H1 (cell line): ENCODE measurements around the gene DENND11. TPM values are rescaled to one million over a fixed set of nuclear protein-coding genes. Genes with fewer than 3 reads are reported as not detected.

Experiments
- CTCF ChIA-PET: fragments of 300-600 bp; sonication (Branson Sonifier 250); formaldehyde crosslinking; loops from one replicate; lab custom pipeline; 2021; ENCODE audit not compliant: partially characterized antibody; lab: Charles Lee
- POLR2A ChIA-PET: fragments of 300-600 bp; sonication (Branson Sonifier 250); formaldehyde crosslinking; loops from one replicate; lab custom pipeline; 2021; ENCODE audit warnings: inconsistent platforms; ENCODE audit not compliant: partially characterized antibody; lab: Charles Lee
- DNase-seq, 2 experiments: peaks; one replicate each; pipeline versions ENCODE4 v3.0.0 to v3.0.0-alpha.2; 2010 to 2022; ENCODE audit warnings: low spot score in 2 of 2, low read depth in 1 of 2, mixed read lengths in 1 of 2
- FAIRE-seq: peaks from 2 replicates; lab custom pipeline; 2011; peaks lifted over from hg19 to GRCh38; lab: Jason Lieb, UNC
- H2AFZ ChIP-seq: 2 replicates; pipeline ENCODE4 v1.8.1; 2012; ENCODE audit warnings: low read length, inconsistent platforms
- H2AK5ac ChIP-seq: 2 replicates; pipeline ENCODE4 v1.6.1; 2013; ENCODE audit warnings: low read depth, low read length
- H2BK120ac ChIP-seq: replicated peaks from 2 replicates; pipeline ENCODE3; 2013; ENCODE audit warnings: low read depth, low read length, inconsistent platforms
- H2BK12ac ChIP-seq: 2 replicates; pipeline ENCODE4 v1.6.1; 2013; ENCODE audit warnings: low read depth, low read length
- H2BK15ac ChIP-seq: 2 replicates; pipeline ENCODE4 v1.6.1; 2013; ENCODE audit warnings: low read length
- H2BK20ac ChIP-seq: 2 replicates; pipeline ENCODE4 v1.6.1; 2013; ENCODE audit warnings: low read length
- H2BK5ac ChIP-seq: 2 replicates; pipeline ENCODE4 v1.6.1; 2013; ENCODE audit warnings: low read depth, low read length
- H3K14ac ChIP-seq: 2 replicates; pipeline ENCODE4 v1.6.1; 2013; ENCODE audit warnings: inconsistent platforms; ENCODE audit not compliant: insufficient read length
- H3K18ac ChIP-seq: 2 replicates; pipeline ENCODE4 v1.6.1; 2013; ENCODE audit warnings: low read length; ENCODE audit errors: extremely low read depth
- H3K23ac ChIP-seq: 2 replicates; pipeline ENCODE4 v1.6.1; 2013; ENCODE audit warnings: inconsistent platforms; ENCODE audit not compliant: insufficient read length
- H3K23me2 ChIP-seq: 2 replicates; pipeline ENCODE4 v1.6.1; 2013; ENCODE audit warnings: low read depth, low read length
- H3K27ac ChIP-seq: 2 replicates; pipeline ENCODE4 v1.6.1; 2011; ENCODE audit warnings: low read depth, low read length, inconsistent platforms
- H3K27me3 ChIP-seq, 4 experiments: replicated peaks in 1 of 4; 1 replicate in 1 of 4; 2 replicates in 3 of 4; pipeline versions ENCODE4 v1.6.1 to v1.8.1; 2011 to 2013; ENCODE audit warnings: low read length in 3 of 4, mild to moderate bottlenecking in 3 of 4, inconsistent platforms in 2 of 4, mixed read lengths in 2 of 4, moderate library complexity in 1 of 4; ENCODE audit not compliant: control insufficient read depth in 3 of 4, insufficient read depth in 3 of 4; ENCODE audit errors: extremely low read depth in 1 of 4
- H3K36me3 ChIP-seq, 4 experiments: 2 replicates each; pipeline versions ENCODE4 v1.6.1 to v1.8.1; 2011 to 2013; ENCODE audit warnings: mild to moderate bottlenecking in 4 of 4, low read length in 3 of 4, moderate library complexity in 2 of 4, control low read depth in 1 of 4, inconsistent platforms in 1 of 4; ENCODE audit not compliant: insufficient read depth in 4 of 4, control insufficient read depth in 2 of 4
- H3K4ac ChIP-seq: replicated peaks from 2 replicates; pipeline ENCODE3; 2013; ENCODE audit warnings: low read length, low read depth, mixed read lengths, inconsistent platforms; ENCODE audit not compliant: insufficient read length
- H3K4me1 ChIP-seq, 4 experiments: replicated peaks in 1 of 4; 1 replicate in 1 of 4; 2 replicates in 3 of 4; pipeline versions ENCODE4 v1.6.1 to v1.8.1; 2011 to 2013; ENCODE audit warnings: low read length in 3 of 4, inconsistent platforms in 2 of 4, mixed read lengths in 1 of 4; ENCODE audit not compliant: insufficient read depth in 4 of 4, control insufficient read depth in 3 of 4
- H3K4me2 ChIP-seq, 2 experiments: 2 replicates each; pipeline versions ENCODE4 v1.6.1 to v1.8.1; 2011 to 2013; ENCODE audit warnings: low read depth in 2 of 2, low read length in 2 of 2, control low read depth in 1 of 2, inconsistent platforms in 1 of 2, mild to moderate bottlenecking in 1 of 2; ENCODE audit not compliant: insufficient read depth in 1 of 2
- H3K4me3 ChIP-seq, 4 experiments: fragments of 200-600, 300-600 bp in 1 of 4; sonication (generic), shearing (Covaris generic), sonication (Bioruptor Twin) in 1 of 4; 2 replicates each; pipeline versions ENCODE4 v1.5.1 to v1.8.1; 2011 to 2016; ENCODE audit warnings: low read length in 4 of 4, low read depth in 3 of 4, control low read depth in 2 of 4, inconsistent platforms in 2 of 4, mild to moderate bottlenecking in 2 of 4, mixed read lengths in 1 of 4, moderate library complexity in 1 of 4; ENCODE audit not compliant: insufficient read depth in 2 of 4; ENCODE audit errors: extremely low read depth in 1 of 4
- H3K56ac ChIP-seq: replicated peaks from 2 replicates; pipeline ENCODE3; 2013; ENCODE audit warnings: low read depth, mild to moderate bottlenecking, mixed read lengths, low read length, inconsistent platforms; ENCODE audit not compliant: insufficient read length
- H3K79me1 ChIP-seq: 2 replicates; pipeline ENCODE4 v1.6.1; 2013; ENCODE audit warnings: low read depth, low read length, control low read depth
- H3K79me2 ChIP-seq, 2 experiments: 2 replicates each; pipeline versions ENCODE4 v1.6.1 to v1.8.1; 2012 to 2013; ENCODE audit warnings: low read length in 2 of 2, mild to moderate bottlenecking in 2 of 2, inconsistent platforms in 1 of 2; ENCODE audit not compliant: insufficient read depth in 2 of 2, control insufficient read depth in 1 of 2
- H3K9ac ChIP-seq, 4 experiments: replicated peaks in 1 of 4; 1 replicate in 1 of 4; 2 replicates in 3 of 4; pipeline versions ENCODE4 v1.6.1 to v1.8.1; 2011 to 2013; ENCODE audit warnings: low read depth in 3 of 4, low read length in 3 of 4, control low read depth in 2 of 4, mild to moderate bottlenecking in 2 of 4, moderate library complexity in 2 of 4, inconsistent platforms in 1 of 4; ENCODE audit errors: extremely low read depth in 1 of 4
- H3K9me3 ChIP-seq, 2 experiments: 2 replicates each; pipeline versions ENCODE4 v1.6.1 to v1.8.1; 2012 to 2013; ENCODE audit warnings: mild to moderate bottlenecking in 2 of 2, moderate library complexity in 2 of 2, control low read depth in 1 of 2, inconsistent platforms in 1 of 2, low read depth in 1 of 2, low read length in 1 of 2, mixed read lengths in 1 of 2; ENCODE audit not compliant: insufficient read depth in 2 of 2
- H4K20me1 ChIP-seq, 2 experiments: replicated peaks in 1 of 2; 2 replicates each; pipeline versions ENCODE3 to v1.8.1; 2011 to 2013; ENCODE audit warnings: inconsistent platforms in 2 of 2, low read length in 2 of 2, mild to moderate bottlenecking in 1 of 2; ENCODE audit not compliant: insufficient read depth in 2 of 2, control insufficient read depth in 1 of 2
- H4K5ac ChIP-seq: 2 replicates; pipeline ENCODE4 v1.6.1; 2013; ENCODE audit warnings: low read length, low read depth, mixed read lengths, inconsistent platforms; ENCODE audit not compliant: insufficient read length
- H4K8ac ChIP-seq: 2 replicates; pipeline ENCODE4 v1.8.0; 2013; ENCODE audit warnings: mild to moderate bottlenecking, moderate library complexity, low read length, inconsistent platforms; ENCODE audit not compliant: insufficient read depth; ENCODE audit errors: extremely low read depth
- H4K91ac ChIP-seq: replicated peaks from 2 replicates; pipeline ENCODE3; 2013; ENCODE audit warnings: low read length, mixed read lengths, inconsistent platforms; ENCODE audit not compliant: insufficient read length
- BACH1 ChIP-seq: IDR thresholded peaks from 2 replicates; pipeline ENCODE4 v1.6.1; 2012; ENCODE audit warnings: low read length, improper control_type of control experiment
- CEBPB ChIP-seq: IDR thresholded peaks from 2 replicates; pipeline ENCODE4 v1.6.1; 2012; ENCODE audit warnings: low read depth, low read length
- CHD1 ChIP-seq: IDR thresholded peaks from 2 replicates; pipeline ENCODE4 v1.6.1; 2012; ENCODE audit warnings: low read depth, low read length, improper control_type of control experiment
- JUND ChIP-seq: IDR thresholded peaks from 2 replicates; pipeline ENCODE4 v1.6.1; 2011; ENCODE audit warnings: mild to moderate bottlenecking, improper control_type of control experiment, low read length
- KDM1A ChIP-seq: fragments of 200-600, 300-600 bp; sonication (generic); IDR thresholded peaks from 2 replicates; pipeline ENCODE4 v1.7.1; 2016; ENCODE audit warnings: mild to moderate bottlenecking, low read length, borderline replicate concordance
- NRF1 ChIP-seq: IDR thresholded peaks from 2 replicates; pipeline ENCODE4 v1.6.1; 2011; ENCODE audit warnings: mild to moderate bottlenecking, low read depth, low read length, improper control_type of control experiment
- PHF8 ChIP-seq: fragments of 200-600 bp; sonication (generic); conservative IDR thresholded peaks from 2 replicates; pipeline ENCODE4 v1.7.1; 2012; ENCODE audit warnings: low read depth, mild to moderate bottlenecking, inconsistent platforms, low read length, moderate library complexity
- POLR2AphosphoS5 ChIP-seq: IDR thresholded peaks from 2 replicates; pipeline ENCODE4 v1.6.1; 2011; ENCODE audit warnings: low read depth, low read length
- RNF2 ChIP-seq: fragments of 200-900, 300-1000 bp; sonication (generic); IDR thresholded peaks from 2 replicates; pipeline ENCODE4 v1.7.1; 2016; ENCODE audit warnings: borderline replicate concordance, low read depth, mild to moderate bottlenecking, antibody characterized with exemption, low read length; ENCODE audit not compliant: poor library complexity, severe bottlenecking; ENCODE audit errors: missing control alignments
- RXRA ChIP-seq: IDR thresholded peaks from 2 replicates; pipeline ENCODE4 v1.6.1; 2011; ENCODE audit warnings: low read depth, mild to moderate bottlenecking, low read length, moderate library complexity; ENCODE audit not compliant: insufficient read depth
- SIRT6 ChIP-seq: IDR thresholded peaks from one replicate; pipeline ENCODE4 v1.7.1; 2012; ENCODE audit warnings: low read length, inconsistent platforms
- SIX5 ChIP-seq: IDR thresholded peaks from 2 replicates; pipeline ENCODE4 v1.6.1; 2011; ENCODE audit warnings: mild to moderate bottlenecking, low read depth, low read length
- SP4 ChIP-seq: IDR thresholded peaks from 2 replicates; pipeline ENCODE4 v1.6.1; 2012; ENCODE audit warnings: low read length, inconsistent platforms
- SUZ12 ChIP-seq: fragments of 200-600 bp; sonication (generic); IDR thresholded peaks from 2 replicates; pipeline ENCODE4 v1.6.1; 2012; ENCODE audit warnings: mild to moderate bottlenecking, inconsistent platforms, low read length, moderate library complexity, mixed read lengths
- WGBS, 2 experiments: shearing (Covaris generic) in 1 of 2; methylation state at CpG; one replicate each; pipeline versions ENCODE4 v1.1.6 to v1.1.7; 2013 to 2015; ENCODE audit warnings: low lambda C conversion rate in 2 of 2, mixed read lengths in 2 of 2, inconsistent platforms in 1 of 2, low coverage in 1 of 2, missing lambda C conversion rate in 1 of 2; ENCODE audit not compliant: insufficient replicate concordance in 2 of 2, insufficient coverage in 1 of 2, insufficient read length in 1 of 2; ENCODE audit errors: extremely low coverage in 1 of 2, missing lambda C conversion rate in 1 of 2; 5-methylcytosine and 5-hydroxymethylcytosine counted together
- polyA plus RNA-seq, 7 experiments: library from polyadenylated mRNA; depleted of rRNA in 3 of 7; stranded (reverse) in 5 of 7; unstranded in 2 of 7; fragments of >200 nt in 5 of 7; fragments of 200-250 nt in 2 of 7; gene quantifications; 1 replicate in 5 of 7; 2 replicates in 1 of 7; 4 replicates in 1 of 7; pipeline versions ENCODE4 v1.2.1 to v1.2.3, GENCODE V29; 2011 to 2013; ENCODE audit warnings: missing spikeins in 2 of 7, mixed read lengths in 2 of 7
- total RNA-seq: library from RNA; stranded (reverse); fragmentation: NEBNext Ultra II Directional; extraction: Animal tissue kit (Norgen Biotek cat#: 25700); gene quantifications from 2 replicates; pipeline ENCODE4 v1.2.1, GENCODE V29; 2021

The DENND11 gene
- total and polyA plus RNA-seq, 2 of the 8 experiments (the other 6 are each of a cell fraction or from before 2014, with no cell fraction given): 8.0 to 26.8 TPM

- no peak overlapping the region for H3K23ac ChIP-seq
- peaks cover 2 to 30% (median 16%) of the 10 kb centered on the region in 4 experiments; a peak in 7 of 8 replicates for H3K36me3 ChIP-seq
- no peak overlapping the region for H2BK20ac ChIP-seq
- H3K18ac ChIP-seq: no peak overlapping the region
- no peak overlapping the region for H3K4me2 ChIP-seq
- no peak overlapping the region for H3K4me3 ChIP-seq
- H2BK120ac ChIP-seq: no peak overlapping the region
- no peak overlapping the region; the same call in 1 of the 2 replicates for H2BK5ac ChIP-seq
- no peak overlapping the region for H4K91ac ChIP-seq
- H4K5ac ChIP-seq: no peak overlapping the region
- no peak overlapping the region for H3K4ac ChIP-seq
- no peaks in the 10 kb centered on the region for H3K27me3 ChIP-seq
- no peak overlapping the region for H2AK5ac ChIP-seq
- no peak overlapping the region for H2AFZ ChIP-seq
- CTCF ChIA-PET: interaction anchor here (2.8 to 5.4 kb wide), 2 partner anchors 9 to 11 kb away, joined by 12 to 51 read pairs; no protein-coding TSS in a partner anchor
- 89% methylated on average over 18 of the region's 18 CpGs; no CpG with 5 or more reads in 1 of the 2 experiments for WGBS, 2 experiments
- H3K56ac ChIP-seq: no peak overlapping the region
- POLR2A ChIA-PET: no interaction called here
- TF ChIP-seq POLR2AphosphoS5 (no peak), RXRA (no peak), BACH1 (no peak), PHF8 (no peak), SIX5 (no peak), KDM1A (no peak), SUZ12 (no peak), RNF2 (no peak), SIRT6 (no peak), SP4 (no peak), JUND (no peak), NRF1 (no peak), CHD1 (no peak), CEBPB (no peak)
- no peaks in the 10 kb centered on the region for H3K9me3 ChIP-seq
- H2BK15ac ChIP-seq: no peak overlapping the region
- no peaks in the 10 kb centered on the region for H3K4me1 ChIP-seq
- H3K14ac ChIP-seq: no peak overlapping the region
- no peaks in the 10 kb centered on the region; the same call in 1 of the 2 replicates for H3K79me1 ChIP-seq
- H2BK12ac ChIP-seq: no peak overlapping the region
- DNase-seq: no peak
- no peaks in the 10 kb centered on the region for H3K23me2 ChIP-seq
- no peaks in the 10 kb centered on the region for H4K20me1 ChIP-seq
- H3K9ac ChIP-seq: no peak overlapping the region
- FAIRE-seq: no peak
- no peak overlapping the region for H4K8ac ChIP-seq
- no peaks in the 10 kb centered on the region for H3K79me2 ChIP-seq
- H3K27ac ChIP-seq: no peak overlapping the region
Measured at GRCh38 chr7:141665208-141666035, 36.5 kb downstream of the DENND11 start.
